Skeletal muscle satellite cell (primary cell): ENCODE data around the gene PRKCE.

ENCODE experiments used
- H3K27me3 ChIP-seq: 2 replicates; pipeline ENCODE4 v1.7.0; 2013; ENCODE audit warnings: low read length; ENCODE audit not compliant: control insufficient read depth, insufficient read depth
- H3K36me3 ChIP-seq: 2 replicates; pipeline ENCODE4 v1.7.0; 2013; ENCODE audit warnings: mild to moderate bottlenecking, control low read depth, low read length; ENCODE audit not compliant: insufficient read depth
- H3K4me1 ChIP-seq: 2 replicates; pipeline ENCODE4 v1.7.0; 2013; ENCODE audit warnings: low read length; ENCODE audit not compliant: control insufficient read depth, insufficient read depth
- H3K4me2 ChIP-seq: 2 replicates; pipeline ENCODE4 v1.7.0; 2013; ENCODE audit warnings: mild to moderate bottlenecking, low read length
- H3K4me3 ChIP-seq: 2 replicates; pipeline ENCODE4 v1.7.0; 2013; ENCODE audit warnings: low read length
- H3K9ac ChIP-seq: 2 replicates; pipeline ENCODE4 v1.7.0; 2013; ENCODE audit warnings: mild to moderate bottlenecking, low read depth, low read length, moderate library complexity
- H3K9me3 ChIP-seq: replicated peaks from 2 replicates; pipeline ENCODE4 v1.7.0; 2013; ENCODE audit warnings: mild to moderate bottlenecking, control low read depth, low read length

PRKCE gene

DNA sequence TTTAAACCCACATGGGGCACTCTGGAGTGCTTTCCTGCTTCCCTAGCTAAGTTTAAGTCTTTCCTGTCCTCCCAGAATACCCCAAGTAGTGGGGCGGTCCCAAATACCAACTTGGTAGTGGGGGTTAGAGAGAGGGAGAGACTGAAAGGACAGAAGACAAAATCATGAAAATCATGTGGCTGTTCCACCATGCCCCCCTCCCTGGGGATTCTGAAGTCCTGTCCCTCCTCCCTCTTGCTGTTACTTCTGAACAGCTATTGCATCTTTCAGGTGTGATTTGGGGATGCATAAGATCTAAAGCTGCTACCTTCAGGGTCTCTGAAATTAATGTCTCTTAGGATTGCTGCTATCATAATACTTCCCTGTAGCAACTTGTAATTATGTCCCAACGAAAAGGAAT lies 378.9 kb downstream of the PRKCE start:
- H3K4me2 ChIP-seq: no peak overlapping the region
- no peaks in the 10 kb centered on the region for H3K27me3 ChIP-seq
- no peak overlapping the region for H3K4me3 ChIP-seq
- no peaks in the 10 kb centered on the region for H3K9me3 ChIP-seq
- no peak overlapping the region for H3K9ac ChIP-seq
- H3K4me1 ChIP-seq: peaks cover 12% of the 10 kb centered on the region
- no peaks in the 10 kb centered on the region for H3K36me3 ChIP-seq

DNA sequence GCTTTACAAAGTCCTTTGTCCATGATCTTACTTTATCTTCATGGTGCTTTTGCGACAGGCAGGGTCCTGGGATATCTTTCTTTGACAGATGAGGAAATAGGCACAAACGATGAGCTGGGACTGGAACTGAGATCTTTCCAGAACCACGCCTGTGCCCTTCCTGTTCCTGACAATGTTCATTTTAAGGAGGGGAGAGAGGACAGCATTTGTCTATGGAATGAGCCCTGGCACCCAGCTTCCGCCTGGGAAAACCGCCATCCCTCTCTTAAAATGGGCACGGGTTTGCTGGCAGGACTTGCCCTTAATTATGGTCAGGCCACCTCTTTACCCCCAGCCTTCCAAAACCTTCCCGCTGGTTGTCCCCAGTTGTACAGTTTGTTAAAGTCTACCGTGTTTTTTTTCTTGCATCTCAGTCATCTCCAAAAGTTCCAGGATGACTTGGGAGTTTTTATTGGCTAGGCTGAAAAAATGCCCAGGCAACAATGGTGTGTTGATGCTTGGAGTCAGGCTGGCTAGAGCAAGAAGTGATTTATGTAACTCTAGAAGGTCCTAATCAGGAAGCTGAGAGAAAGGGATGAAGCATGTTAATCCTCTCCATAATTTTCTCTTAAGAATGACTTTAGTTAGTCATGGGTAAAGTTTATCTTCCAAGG lies 380.8 kb downstream of the PRKCE start:
- no peak overlapping the region for H3K4me2 ChIP-seq
- H3K4me1 ChIP-seq: peaks cover 23% of the 10 kb centered on the region
- H3K4me3 ChIP-seq: no peak overlapping the region
- H3K27me3 ChIP-seq: no peaks in the 10 kb centered on the region
- H3K9me3 ChIP-seq: no peaks in the 10 kb centered on the region
- no peak overlapping the region for H3K9ac ChIP-seq
- H3K36me3 ChIP-seq: no peaks in the 10 kb centered on the region

DNA sequence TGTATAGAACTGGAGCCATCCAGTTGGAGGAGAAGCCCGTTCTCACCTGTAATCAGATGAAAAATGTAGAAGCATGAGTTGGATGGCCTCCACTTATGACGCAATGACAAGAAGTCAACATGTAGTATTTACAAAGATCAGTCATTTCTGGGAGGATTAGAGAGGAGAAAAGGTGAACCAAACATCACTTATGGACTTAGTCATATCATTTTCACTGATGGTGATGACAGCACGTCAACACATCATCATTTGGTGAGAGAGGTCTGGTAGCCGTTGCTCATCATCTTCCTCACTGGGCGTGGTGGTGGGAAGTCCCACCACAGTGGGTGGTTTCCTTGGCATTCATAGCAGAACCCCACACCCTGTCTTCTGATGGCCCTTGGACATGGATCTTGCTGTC lies 381.5 kb downstream of the PRKCE start:
- H3K27me3 ChIP-seq: no peaks in the 10 kb centered on the region
- H3K9ac ChIP-seq: no peak overlapping the region
- no peaks in the 10 kb centered on the region for H3K36me3 ChIP-seq
- no peak overlapping the region for H3K4me2 ChIP-seq
- no peak overlapping the region for H3K4me3 ChIP-seq
- no peaks in the 10 kb centered on the region for H3K9me3 ChIP-seq
- peaks cover 26% of the 10 kb centered on the region for H3K4me1 ChIP-seq

DNA sequence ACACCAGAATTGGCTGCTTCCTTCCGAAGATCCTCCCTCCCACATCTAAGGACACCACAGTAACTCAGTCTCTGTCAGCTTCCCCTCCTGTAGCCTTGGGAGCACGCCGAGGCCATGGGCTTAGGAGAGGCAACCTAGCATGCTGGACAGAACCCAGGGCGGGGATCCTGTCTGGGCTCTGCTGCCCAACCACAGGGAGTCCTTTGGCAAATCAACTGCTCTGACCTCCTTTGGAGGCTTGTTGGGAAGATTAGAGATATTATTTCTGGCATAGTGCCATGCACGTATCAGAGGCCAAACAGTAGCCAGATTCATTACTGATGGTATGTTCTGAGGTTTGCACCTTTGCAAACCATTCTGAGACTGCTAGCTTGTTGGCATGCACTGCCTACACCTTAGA lies 383.1 kb downstream of the PRKCE start:
- Histone ChIP-seq H3K4me3 (no peak overlapping the region), H3K9ac (no peak overlapping the region), H3K9me3 (no peaks in the 10 kb centered on the region), H3K27me3 (no peaks in the 10 kb centered on the region), H3K4me2 (no peak overlapping the region), H3K36me3 (no peaks in the 10 kb centered on the region), H3K4me1 (peaks cover 26% of the 10 kb centered on the region)

DNA sequence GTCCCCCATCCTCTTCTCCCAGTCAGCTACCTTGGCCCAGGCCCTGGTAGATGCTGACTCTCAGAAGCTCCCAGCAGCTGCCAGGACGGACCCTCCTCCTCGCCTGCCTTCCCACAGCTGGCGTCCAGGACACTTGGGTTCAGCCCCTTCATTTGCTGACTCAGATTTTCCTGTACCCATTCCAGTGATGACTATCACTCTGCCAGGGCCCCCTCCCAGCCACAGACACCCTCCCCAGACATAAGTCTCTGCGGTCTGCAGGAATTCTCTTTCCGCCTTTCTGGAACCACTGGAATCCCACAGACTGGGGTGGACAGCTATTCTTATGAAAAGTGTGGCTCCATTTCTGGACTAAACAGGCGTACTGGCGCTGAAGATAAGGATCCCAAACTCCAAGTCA lies 385.5 kb downstream of the PRKCE start:
- Histone ChIP-seq H3K4me2 (peak overlapping the region; percentile 1), H3K36me3 (no peaks in the 10 kb centered on the region), H3K4me1 (peaks cover 22% of the 10 kb centered on the region), H3K9ac (no peak overlapping the region), H3K9me3 (no peaks in the 10 kb centered on the region), H3K4me3 (no peak overlapping the region), H3K27me3 (no peaks in the 10 kb centered on the region)

DNA sequence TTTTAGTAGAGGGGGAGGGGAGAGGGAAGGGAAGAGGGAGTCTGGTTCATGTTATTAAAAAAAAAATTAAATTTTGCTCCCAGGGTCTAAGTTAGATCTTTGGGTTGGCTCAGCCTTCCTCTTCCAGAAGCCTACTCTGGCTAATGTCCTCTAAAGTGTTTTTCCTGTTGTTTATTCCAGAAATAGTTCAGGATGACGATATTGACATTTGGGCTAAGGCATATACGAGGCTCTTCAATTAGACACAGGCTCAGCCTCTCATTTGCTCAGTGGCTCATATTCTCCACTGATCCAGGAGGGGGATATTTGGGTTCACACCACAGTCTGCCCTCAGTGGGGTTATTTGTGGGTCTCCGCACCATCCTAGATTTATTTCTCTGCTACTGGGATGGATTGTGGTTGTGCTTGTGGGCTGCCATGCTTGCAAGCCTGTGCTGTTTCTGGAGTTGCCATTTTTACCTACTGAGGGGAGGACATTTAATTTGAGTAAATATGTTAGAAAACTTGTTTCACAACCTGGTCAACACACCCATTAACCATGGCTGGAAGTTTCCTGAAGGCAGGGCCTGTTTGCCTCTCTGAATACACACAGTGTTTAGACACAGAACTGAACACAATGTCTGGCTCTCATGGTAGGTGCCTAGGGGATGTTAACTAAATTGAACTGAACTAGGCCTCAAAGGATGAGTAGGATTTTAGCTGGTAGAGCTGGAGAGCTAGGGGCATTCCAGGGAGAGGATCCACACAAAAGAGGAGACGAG lies 388.2 kb downstream of the PRKCE start:
- Histone ChIP-seq H3K9me3 (no peaks in the 10 kb centered on the region), H3K36me3 (no peaks in the 10 kb centered on the region), H3K4me3 (no peak overlapping the region), H3K27me3 (no peaks in the 10 kb centered on the region), H3K4me2 (no peak overlapping the region), H3K9ac (no peak overlapping the region), H3K4me1 (peaks cover 14% of the 10 kb centered on the region)

DNA sequence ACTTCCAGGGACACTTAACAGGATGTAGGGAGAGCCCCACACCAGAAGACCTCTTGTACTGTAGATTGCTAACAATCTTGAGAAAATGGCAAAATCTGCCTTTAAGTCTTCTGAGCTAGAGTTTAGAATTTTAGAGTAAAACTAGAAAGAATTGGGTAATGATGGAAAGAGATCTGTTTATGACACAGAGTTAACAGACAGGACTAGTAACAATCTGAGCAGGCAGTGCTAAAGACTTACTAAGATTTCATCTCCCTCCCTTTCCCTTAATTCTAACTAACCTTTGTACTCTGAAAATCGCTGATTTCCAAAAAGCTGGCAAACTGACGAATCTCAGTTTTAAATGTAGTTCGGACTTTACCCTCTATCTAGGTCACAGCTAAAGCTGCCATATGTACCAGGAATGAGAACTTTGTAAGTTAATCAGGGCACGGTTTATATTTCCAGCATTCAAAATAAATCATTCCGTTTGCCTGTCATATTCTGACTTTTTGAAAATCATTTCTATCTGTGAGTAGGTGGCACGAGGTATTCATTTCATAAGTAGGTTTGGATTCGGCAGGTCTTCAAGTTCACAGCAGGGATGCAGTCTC lies 389.2 kb downstream of the PRKCE start:
- H3K36me3 ChIP-seq: no peaks in the 10 kb centered on the region
- H3K4me2 ChIP-seq: no peak overlapping the region
- H3K9ac ChIP-seq: no peak overlapping the region
- H3K27me3 ChIP-seq: no peaks in the 10 kb centered on the region
- H3K4me1 ChIP-seq: peaks cover 14% of the 10 kb centered on the region
- no peak overlapping the region for H3K4me3 ChIP-seq
- no peaks in the 10 kb centered on the region for H3K9me3 ChIP-seq

DNA sequence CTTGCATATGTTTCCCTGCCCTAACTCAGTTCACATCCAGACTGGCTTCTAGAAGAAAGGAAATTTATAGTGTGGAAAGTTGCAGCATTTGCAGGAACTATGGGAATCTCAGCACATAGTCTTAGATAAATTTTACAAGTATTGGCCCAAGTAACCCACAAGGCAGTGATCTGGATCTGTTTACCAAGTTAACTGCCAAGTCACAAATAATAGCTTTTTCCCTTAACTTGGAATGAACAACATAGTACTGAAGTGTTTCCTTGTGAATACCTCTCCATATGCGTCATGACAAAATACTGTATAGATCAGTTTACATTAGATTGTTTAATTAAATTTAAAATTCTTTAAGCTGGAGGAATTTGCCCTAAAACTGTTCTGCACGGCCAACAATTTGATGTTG lies 390.0 kb downstream of the PRKCE start:
- Histone ChIP-seq H3K27me3 (no peaks in the 10 kb centered on the region), H3K9me3 (no peaks in the 10 kb centered on the region), H3K9ac (no peak overlapping the region), H3K4me1 (peaks cover 11% of the 10 kb centered on the region), H3K4me3 (no peak overlapping the region), H3K36me3 (no peaks in the 10 kb centered on the region), H3K4me2 (no peak overlapping the region)

DNA sequence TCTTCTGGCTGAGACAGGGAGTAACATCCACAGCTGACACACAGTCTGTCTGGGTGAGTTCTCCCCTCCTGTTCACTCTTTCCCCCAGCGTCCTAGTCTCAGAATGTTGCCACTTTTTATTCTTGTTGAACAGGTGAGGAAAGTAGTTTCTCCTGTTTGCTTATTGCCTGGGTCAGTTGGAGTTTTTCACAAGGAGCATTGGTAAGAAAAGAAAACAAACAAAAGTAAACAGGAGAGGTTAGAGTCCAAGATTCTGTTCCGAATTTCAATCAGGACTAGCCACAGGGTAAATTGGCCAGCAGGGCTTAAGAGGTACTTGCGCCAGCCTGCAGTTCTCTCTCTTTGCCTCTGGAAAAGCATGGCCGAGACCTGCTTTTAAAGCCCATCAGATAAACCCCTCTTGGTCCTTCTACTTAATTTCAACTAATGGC lies 390.7 kb downstream of the PRKCE start:
- Histone ChIP-seq H3K4me2 (no peak overlapping the region), H3K9ac (no peak overlapping the region), H3K4me1 (peaks cover 4% of the 10 kb centered on the region), H3K9me3 (no peaks in the 10 kb centered on the region), H3K4me3 (no peak overlapping the region), H3K36me3 (no peaks in the 10 kb centered on the region), H3K27me3 (no peaks in the 10 kb centered on the region)

DNA sequence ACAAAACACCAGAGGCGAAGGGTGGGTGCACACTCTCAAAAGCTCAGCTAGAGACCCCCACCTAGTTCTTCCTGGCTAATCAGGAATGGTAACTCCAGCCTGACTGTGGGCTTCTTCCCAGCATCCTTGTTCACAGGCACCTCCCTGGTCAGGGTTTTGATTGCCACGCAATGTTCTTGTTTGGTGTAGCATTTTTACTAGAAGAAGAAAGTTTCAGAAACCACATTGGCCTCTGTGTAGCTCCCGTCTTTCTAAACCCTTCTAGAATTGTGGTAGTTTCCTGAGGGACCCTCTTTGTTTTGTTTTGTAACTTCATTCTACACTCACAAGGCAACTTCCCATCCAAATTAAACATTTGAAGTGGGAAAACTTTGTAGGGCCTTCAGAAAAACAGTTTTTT lies 391.2 kb downstream of the PRKCE start:
- Histone ChIP-seq H3K4me2 (no peak overlapping the region), H3K4me3 (no peak overlapping the region)

DNA sequence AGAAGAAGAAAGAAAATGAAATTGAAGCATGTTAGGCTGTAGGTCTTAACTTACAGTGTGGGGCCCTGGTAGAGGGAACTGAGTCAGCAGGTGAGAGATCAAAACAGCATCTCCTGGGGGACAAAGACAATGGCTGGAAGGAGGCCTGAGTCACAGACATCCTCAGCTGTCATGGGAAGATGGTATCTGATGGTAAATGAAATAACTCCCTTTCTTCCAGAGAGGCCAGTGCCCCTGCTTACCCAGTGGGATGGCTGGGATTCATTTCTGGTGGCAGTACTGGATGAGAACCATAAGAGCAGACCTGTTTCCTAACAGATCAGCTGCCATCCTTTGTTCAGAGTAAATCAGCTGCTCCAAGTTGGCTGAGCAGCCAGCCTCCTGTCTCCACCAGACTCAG lies 394.4 kb downstream of the PRKCE start:
- H3K9ac ChIP-seq: no peak overlapping the region
- H3K36me3 ChIP-seq: no peaks in the 10 kb centered on the region
- no peaks in the 10 kb centered on the region for H3K9me3 ChIP-seq
- H3K4me2 ChIP-seq: no peak overlapping the region
- no peaks in the 10 kb centered on the region for H3K4me1 ChIP-seq
- no peak overlapping the region for H3K4me3 ChIP-seq
- H3K27me3 ChIP-seq: no peaks in the 10 kb centered on the region

More for the DNA sequence above, 391.2 kb downstream of the PRKCE start:
- H3K9ac ChIP-seq: no peak overlapping the region
- H3K36me3 ChIP-seq: no peaks in the 10 kb centered on the region
- H3K27me3 ChIP-seq: no peaks in the 10 kb centered on the region
- H3K4me1 ChIP-seq: no peaks in the 10 kb centered on the region
- no peaks in the 10 kb centered on the region for H3K9me3 ChIP-seq
